ENCODE results near the gene SDK1.
A peak's percentile ranks its signal among the peaks of the same experiment; 100 is the strongest.
"Not testable (repeated sequence)": the region's sequence is repeated elsewhere in the genome, so short reads cannot be mapped to it uniquely, and the experiment has no call there.

Gene SDK1

GRCh38 chr7:3544202-3544601 is 243.2 kb downstream of the SDK1 start:
- DNase-seq: no peak

GRCh38 chr7:3548815-3549214 is 247.8 kb downstream of the SDK1 start:
- no peak for DNase-seq

- DNase-seq: no peak
These were observed 248.5 kb downstream of the SDK1 start for GRCh38 chr7:3549601-3550000.

- DNase-seq: no peak
These were observed 250.5 kb downstream of the SDK1 start for GRCh38 chr7:3551536-3551935.

GRCh38 chr7:3552499-3552898 is 251.4 kb downstream of the SDK1 start:
- no peak for DNase-seq

GRCh38 chr7:3558400-3558799 is 257.3 kb downstream of the SDK1 start:
- DNase-seq: no peak

GRCh38 chr7:3559278-3559677 is 258.2 kb downstream of the SDK1 start:
- no peak for DNase-seq

- no peak for DNase-seq
These were observed 259.4 kb downstream of the SDK1 start for GRCh38 chr7:3560495-3560894.

GRCh38 chr7:3561932-3562331 is 260.9 kb downstream of the SDK1 start:
- no peak for DNase-seq

- no peak for DNase-seq
These were observed 263.2 kb downstream of the SDK1 start for GRCh38 chr7:3564231-3564630.

GRCh38 chr7:3568516-3568915 is 267.5 kb downstream of the SDK1 start:
- DNase-seq: no peak

GRCh38 chr7:3569643-3570042 is 268.6 kb downstream of the SDK1 start:
- DNase-seq: no peak

- DNase-seq: no peak
These were observed 272.1 kb downstream of the SDK1 start for GRCh38 chr7:3573151-3573550.

- no peak for DNase-seq
These were observed 273.3 kb downstream of the SDK1 start for GRCh38 chr7:3574386-3574785.

GRCh38 chr7:3575753-3576531 is 274.9 kb downstream of the SDK1 start:
- DNase-seq: no peak

- DNase-seq: no peak
These were observed 277.3 kb downstream of the SDK1 start for GRCh38 chr7:3578399-3578798.

- no peak for DNase-seq
These were observed 278.7 kb downstream of the SDK1 start for GRCh38 chr7:3579638-3580219.

GRCh38 chr7:3582145-3582544 is 281.1 kb downstream of the SDK1 start:
- DNase-seq: not testable (repeated sequence)

- no peak for DNase-seq
These were observed 284.8 kb downstream of the SDK1 start for GRCh38 chr7:3585826-3586225.

- peak; percentile 7 for DNase-seq
These were observed 287.3 kb downstream of the SDK1 start for GRCh38 chr7:3588341-3588740.

- no peak for DNase-seq
These were observed 288.7 kb downstream of the SDK1 start for GRCh38 chr7:3589752-3590151.

- DNase-seq: no peak
These were observed 290.2 kb downstream of the SDK1 start for GRCh38 chr7:3591219-3591618.

GRCh38 chr7:3591944-3592343 is 290.9 kb downstream of the SDK1 start:
- DNase-seq: no peak

GRCh38 chr7:3592401-3593134 is 291.5 kb downstream of the SDK1 start:
- DNase-seq: no peak

Measured in CD4-positive, alpha-beta T cell treated with Interleukin-6 for 4 hours (primary cell).